Endothelial cell of umbilical vein (primary cell): Measurements from ENCODE around the gene NR3C2. TPM values are rescaled to one million over a fixed set of nuclear protein-coding genes. Genes with fewer than 3 reads are reported as not detected.

ENCODE experiments used
- BruUV-seq: library from RNA; stranded (reverse); fragments of 400-500 nt; replicated peaks from 2 replicates; lab custom pipeline; 2021; lab: Mats Ljungman, UMichigan
- CTCF ChIA-PET: fragments of 300-600, 350-600 bp; sonication (Branson Sonifier 250); formaldehyde crosslinking; loops from one replicate; lab custom pipeline; 2021; ENCODE audit warnings: antibody characterized with exemption, inconsistent platforms; lab: Charles Lee
- POLR2A ChIA-PET: fragments of 300-600, 350-600 bp; sonication (Branson Sonifier 250); formaldehyde crosslinking; loops from one replicate; lab custom pipeline; 2021; ENCODE audit warnings: antibody characterized with exemption, inconsistent platforms; lab: Charles Lee
- DNase-seq: peaks from one replicate; pipeline ENCODE4 v3.0.0-alpha.2; 2011; ENCODE audit warnings: low read depth, low spot score
- FAIRE-seq: peaks from 2 replicates; lab custom pipeline; 2011; peaks lifted over from hg19 to GRCh38; lab: Jason Lieb, UNC
- H2AFZ ChIP-seq: 2 replicates; pipeline ENCODE4 v1.6.0; 2012; ENCODE audit warnings: low read depth, low read length, control low read depth, inconsistent platforms
- H3K27ac ChIP-seq: 2 replicates; pipeline ENCODE4 v1.5.1; 2011; ENCODE audit warnings: low read depth, mild to moderate bottlenecking, control low read depth, low read length, moderate library complexity; ENCODE audit not compliant: insufficient read depth
- H3K27me3 ChIP-seq, 2 experiments: 2 replicates each; pipeline versions ENCODE4 v1.6.0 to v1.6.1; 2011; ENCODE audit warnings: low read length in 2 of 2, mixed read lengths in 1 of 2; ENCODE audit not compliant: control insufficient read depth in 2 of 2, insufficient read depth in 2 of 2
- H3K36me3 ChIP-seq, 2 experiments: 2 replicates in 1 of 2; 3 replicates in 1 of 2; pipeline ENCODE4 v1.5.1; 2011; ENCODE audit warnings: low read length in 2 of 2, mild to moderate bottlenecking in 1 of 2, moderate library complexity in 1 of 2; ENCODE audit not compliant: control insufficient read depth in 2 of 2, insufficient read depth in 2 of 2; ENCODE audit errors: extremely low read depth in 1 of 2
- H3K4me1 ChIP-seq: 3 replicates; pipeline ENCODE4 v1.5.1; 2011; ENCODE audit warnings: mild to moderate bottlenecking, low read length; ENCODE audit not compliant: control insufficient read depth, insufficient read depth; ENCODE audit errors: extremely low read depth
- H3K4me2 ChIP-seq: 2 replicates; pipeline ENCODE4 v1.6.1; 2011; ENCODE audit warnings: low read length, control low read depth, mixed read lengths; ENCODE audit not compliant: insufficient read depth
- H3K4me3 ChIP-seq, 3 experiments: fragments of 200-600 bp in 1 of 3; sonication (generic), shearing (Covaris generic) in 1 of 3; replicated peaks in 1 of 3; 2 replicates each; pipeline ENCODE4 v1.5.1; 2011 to 2016; ENCODE audit warnings: control low read depth in 3 of 3, low read length in 3 of 3, mild to moderate bottlenecking in 2 of 3, inconsistent platforms in 1 of 3, low read depth in 1 of 3, moderate library complexity in 1 of 3; ENCODE audit not compliant: insufficient read depth in 1 of 3
- H3K79me2 ChIP-seq: 2 replicates; pipeline ENCODE4 v1.6.0; 2012; ENCODE audit warnings: low read length, inconsistent platforms; ENCODE audit not compliant: control insufficient read depth, insufficient read depth
- H3K9ac ChIP-seq: replicated peaks from 2 replicates; pipeline ENCODE3; 2011; ENCODE audit warnings: low read length, control low read depth; ENCODE audit not compliant: insufficient read depth; ENCODE audit errors: extremely low read depth
- H3K9me1 ChIP-seq: replicated peaks from 3 replicates; pipeline ENCODE4 v1.6.0; 2011; ENCODE audit warnings: mild to moderate bottlenecking, low read length; ENCODE audit not compliant: control insufficient read depth, insufficient read depth; ENCODE audit errors: extremely low read depth
- H3K9me3 ChIP-seq: replicated peaks from 2 replicates; pipeline ENCODE4 v1.5.1; 2012; ENCODE audit warnings: low read length, inconsistent platforms; ENCODE audit not compliant: control insufficient read depth, insufficient read depth
- H4K20me1 ChIP-seq: replicated peaks from 2 replicates; pipeline ENCODE3; 2011; ENCODE audit warnings: mild to moderate bottlenecking, low read length; ENCODE audit not compliant: control insufficient read depth, insufficient read depth; ENCODE audit errors: extremely low read depth
- FOS ChIP-seq: IDR thresholded peaks from 2 replicates; pipeline ENCODE4 v1.6.1; 2011; ENCODE audit warnings: mild to moderate bottlenecking, low read length, moderate library complexity, borderline replicate concordance; ENCODE audit not compliant: insufficient read depth
- GATA2 ChIP-seq: IDR thresholded peaks from 2 replicates; pipeline ENCODE4 v1.7.0; 2011; ENCODE audit warnings: low read depth, mild to moderate bottlenecking, moderate library complexity, mixed read lengths, low read length; ENCODE audit not compliant: insufficient read length, insufficient read depth
- JUN ChIP-seq: IDR thresholded peaks from 2 replicates; pipeline ENCODE4 v1.6.1; 2011; ENCODE audit warnings: borderline replicate concordance, low read depth; ENCODE audit not compliant: insufficient read length, insufficient read depth
- MYC ChIP-seq: IDR thresholded peaks from one replicate; pipeline ENCODE4 v1.6.1; 2011; ENCODE audit warnings: mild to moderate bottlenecking, low read depth, low read length
- POLR2AphosphoS5 ChIP-seq: IDR thresholded peaks from 2 replicates; pipeline ENCODE4 v1.6.1; 2012; ENCODE audit warnings: low read depth, mild to moderate bottlenecking, control low read depth, low read length, moderate library complexity; ENCODE audit not compliant: insufficient read depth
- dilution Hi-C: fragments of 300-500 bp; cut with MboI; formaldehyde crosslinking; loops from one replicate; pipeline ENCODE4 v1.15.0; 2019; ENCODE audit warnings: low sequenced_read_pairs; ENCODE audit not compliant: extremely low pct_ligation_motif_present
- intact Hi-C: fragments of 100-400 bp; cut with micrococcal nuclease; formaldehyde crosslinking; loops from one replicate; pipeline ENCODE4 v1.10.0; 2022
- polyA plus RNA-seq, 4 experiments: library from polyadenylated mRNA; depleted of rRNA in 3 of 4; stranded (reverse) in 3 of 4; unstranded in 1 of 4; fragments of >200 nt; gene quantifications; 2 replicates each; pipeline versions ENCODE4 v1.2.1 to v1.2.3, GENCODE V29; 2011 to 2012; ENCODE audit warnings: missing spikeins in 1 of 4
- total RNA-seq: library from RNA; stranded (reverse); gene quantifications from 2 replicates; pipeline ENCODE4 v1.2.3, GENCODE V29; 2021
- TF ChIP-seq, protein P1 (sequence below): IDR thresholded peaks from 2 replicates; pipeline ENCODE4 v1.6.1; 2011; ENCODE audit not compliant: insufficient read depth, insufficient read length
- TF ChIP-seq, protein P2 (sequence below), 2 donors: IDR thresholded peaks; 1 replicate in 1 of 2; 2 replicates in 1 of 2; pipeline ENCODE4 v1.5.1; 2011; ENCODE audit warnings: low read length in 2 of 2, mild to moderate bottlenecking in 2 of 2, moderate library complexity in 2 of 2, control low read depth in 1 of 2, inconsistent platforms in 1 of 2, low read depth in 1 of 2; ENCODE audit not compliant: insufficient read depth in 1 of 2; ENCODE audit errors: extremely low read depth in 1 of 2

NR3C2 gene
- total and polyA plus RNA-seq, 2 donors (not counting 3 experiments of a cell fraction or from before 2014, with no cell fraction given), result 4.8 to 16.4 TPM

DNA sequence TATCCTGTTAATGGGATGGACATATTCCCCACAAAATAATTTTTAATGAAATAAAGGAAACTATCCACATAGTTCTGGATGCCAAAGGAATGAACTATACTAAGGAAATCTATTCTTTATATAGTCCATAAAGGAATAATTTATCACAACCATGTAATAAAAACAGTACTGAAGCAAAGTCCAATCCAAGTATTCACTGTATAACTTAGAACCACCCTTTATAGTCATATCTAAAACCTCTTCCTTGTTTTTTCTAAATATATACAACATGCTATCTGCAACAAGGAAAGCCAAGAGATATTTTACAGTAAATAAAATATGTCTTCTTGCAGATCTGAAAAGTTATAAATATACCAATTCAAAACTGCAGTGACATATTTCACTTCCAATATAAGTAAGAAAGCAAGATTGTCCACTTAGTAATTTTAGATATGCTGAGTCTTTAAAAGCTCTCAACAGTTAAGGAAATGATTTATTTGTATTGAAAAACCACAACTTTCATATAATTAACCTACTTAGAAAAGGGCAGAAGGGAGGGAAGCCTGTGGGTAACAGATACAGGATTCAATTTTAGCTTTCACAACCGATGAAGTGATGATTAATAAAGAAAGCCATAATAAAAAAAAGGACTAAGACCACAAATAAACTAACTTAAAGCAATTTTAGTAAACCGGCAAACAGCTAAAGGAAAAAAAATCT lies 8.0 kb downstream of the NR3C2 start:
- no peak for FAIRE-seq

DNA sequence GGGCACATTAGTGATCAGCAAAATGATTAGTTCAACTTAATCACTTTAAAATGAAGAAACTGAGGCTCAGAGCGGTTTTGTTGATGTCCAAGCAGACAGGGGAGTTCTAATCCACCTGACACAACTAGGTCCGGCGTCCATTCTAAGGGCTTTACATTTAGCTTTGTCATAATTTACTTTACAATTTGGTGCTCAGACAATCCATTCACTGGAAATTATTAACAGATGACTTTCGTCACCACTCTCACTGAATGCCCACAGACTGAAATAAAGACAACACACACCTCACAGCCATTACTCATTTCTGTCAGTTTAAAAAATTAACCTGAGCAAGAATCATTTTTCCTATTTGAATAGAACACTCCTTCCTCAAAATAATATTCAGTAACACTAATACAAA lies 10.8 kb downstream of the NR3C2 start:
- CTCF ChIA-PET, result interaction anchor here (1.0 kb wide), 1 partner anchor 187 kb away, joined by 3 read pairs; no protein-coding TSS in a partner anchor
- Histone ChIP-seq H2AFZ (no peak overlapping the region), H3K4me3 (no peak overlapping the region), H3K9me1 (no peaks in the 10 kb centered on the region), H3K27me3 (no peaks in the 10 kb centered on the region), H3K4me2 (no peak overlapping the region), H3K27ac (no peak overlapping the region), H3K79me2 (peaks cover 10% of the 10 kb centered on the region), H3K9ac (no peak overlapping the region), H4K20me1 (no peaks in the 10 kb centered on the region), H3K4me1 (peaks cover 13% of the 10 kb centered on the region), H3K9me3 (no peaks in the 10 kb centered on the region), H3K36me3 (peaks cover 0 to 2% of the 10 kb centered on the region in 2 experiments)
- BruUV-seq, result no TSS peak
- intact Hi-C loops (no loop called here), dilution Hi-C loops (no loop called here)
- TF ChIP-seq, protein P1, sequence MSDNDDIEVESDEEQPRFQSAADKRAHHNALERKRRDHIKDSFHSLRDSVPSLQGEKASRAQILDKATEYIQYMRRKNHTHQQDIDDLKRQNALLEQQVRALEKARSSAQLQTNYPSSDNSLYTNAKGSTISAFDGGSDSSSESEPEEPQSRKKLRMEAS, result no peak
- TF ChIP-seq FOS, result no peak
- TF ChIP-seq MYC, result no peak
- no peak for TF ChIP-seq POLR2AphosphoS5
- TF ChIP-seq, protein P2, sequence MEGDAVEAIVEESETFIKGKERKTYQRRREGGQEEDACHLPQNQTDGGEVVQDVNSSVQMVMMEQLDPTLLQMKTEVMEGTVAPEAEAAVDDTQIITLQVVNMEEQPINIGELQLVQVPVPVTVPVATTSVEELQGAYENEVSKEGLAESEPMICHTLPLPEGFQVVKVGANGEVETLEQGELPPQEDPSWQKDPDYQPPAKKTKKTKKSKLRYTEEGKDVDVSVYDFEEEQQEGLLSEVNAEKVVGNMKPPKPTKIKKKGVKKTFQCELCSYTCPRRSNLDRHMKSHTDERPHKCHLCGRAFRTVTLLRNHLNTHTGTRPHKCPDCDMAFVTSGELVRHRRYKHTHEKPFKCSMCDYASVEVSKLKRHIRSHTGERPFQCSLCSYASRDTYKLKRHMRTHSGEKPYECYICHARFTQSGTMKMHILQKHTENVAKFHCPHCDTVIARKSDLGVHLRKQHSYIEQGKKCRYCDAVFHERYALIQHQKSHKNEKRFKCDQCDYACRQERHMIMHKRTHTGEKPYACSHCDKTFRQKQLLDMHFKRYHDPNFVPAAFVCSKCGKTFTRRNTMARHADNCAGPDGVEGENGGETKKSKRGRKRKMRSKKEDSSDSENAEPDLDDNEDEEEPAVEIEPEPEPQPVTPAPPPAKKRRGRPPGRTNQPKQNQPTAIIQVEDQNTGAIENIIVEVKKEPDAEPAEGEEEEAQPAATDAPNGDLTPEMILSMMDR (IDR thresholded peaks at IDR 0.05; ENCODE audit: extremely low read depth in 1 of 2, insufficient read depth in 1 of 2, low read depth in 1 of 2, low read length in 2 of 2), result no peak
- DNase-seq, result no peak
- FAIRE-seq, result no peak
- POLR2A ChIA-PET, result no interaction called here

More for the DNA sequence above, 8.0 kb downstream of the NR3C2 start:
- Histone ChIP-seq H3K27ac (no peak overlapping the region), H2AFZ (no peak overlapping the region), H3K9me1 (no peaks in the 10 kb centered on the region), H4K20me1 (no peaks in the 10 kb centered on the region), H3K79me2 (peaks cover 7% of the 10 kb centered on the region), H3K9me3 (no peaks in the 10 kb centered on the region), H3K9ac (no peak overlapping the region), H3K4me2 (peak overlapping the region; percentile 62), H3K27me3 (no peaks in the 10 kb centered on the region), H3K36me3 (peaks cover 0 to 2% of the 10 kb centered on the region in 2 experiments), H3K4me1 (peaks cover 13% of the 10 kb centered on the region), H3K4me3 (no peak overlapping the region)
- no TSS peak for BruUV-seq
- dilution Hi-C loops, result no loop called here
- intact Hi-C loops, result no loop called here
- CTCF ChIA-PET, result interaction anchor here (0.6 to 0.9 kb wide), 2 partner anchors 9 to 597 kb away, joined by 3 read pairs; no protein-coding TSS in a partner anchor
- DNase-seq, result peak; percentile 49
- POLR2A ChIA-PET, result no interaction called here
- no peak for TF ChIP-seq MYC
- no peak for TF ChIP-seq POLR2AphosphoS5
- TF ChIP-seq, protein P1, result no peak
- no peak for TF ChIP-seq JUN
- peak; percentile 16 for TF ChIP-seq GATA2
